ENCODE data around the gene COL1A2. TPM values are rescaled to one million over a fixed set of nuclear protein-coding genes. Genes with fewer than 3 reads are reported as not detected.

COL1A2 gene
- total RNA-seq, 1 donor from 2014 or later, result 4,115 TPM

Other genes with a start within 250 kb of the COL1A2 start
- 116 TPM for gene CASD1, start 114.9 kb downstream of the COL1A2 start, total RNA-seq